NCI-H82 treated with DMSO at 0.1 percent for 48 hours (cell line): ENCODE results near the gene USP9Y.

Experiments
- DNase-seq: peaks from one replicate; lab custom pipeline; 2025; ENCODE audit not compliant: unreplicated experiment; lab: John Stamatoyannopoulos, UW

Gene USP9Y

DNA sequence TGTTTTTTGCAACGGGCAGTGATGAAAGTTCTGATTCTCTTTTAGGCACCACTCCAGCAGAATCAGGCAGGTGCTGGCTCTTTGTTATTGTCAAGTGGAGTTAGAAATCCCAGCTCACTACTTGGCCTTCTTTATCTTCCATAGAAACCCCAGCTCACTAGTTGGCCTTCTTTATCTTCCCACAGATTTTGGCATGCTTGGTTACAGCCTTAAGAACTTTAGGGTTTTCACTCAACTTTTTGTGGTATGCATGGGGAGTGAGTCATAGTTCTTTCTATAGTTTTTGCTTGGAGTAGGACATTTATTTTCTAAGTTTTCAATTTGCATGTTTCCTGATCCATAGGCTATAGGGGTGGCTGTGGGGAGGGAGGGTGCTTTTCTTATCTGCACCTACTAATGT lies 55.0 kb downstream of the USP9Y start:
- DNase-seq: no peak

- DNase-seq: no peak
Observed at GRCh38 chrY:12765976-12766375, 64.9 kb downstream of the USP9Y start.

DNA sequence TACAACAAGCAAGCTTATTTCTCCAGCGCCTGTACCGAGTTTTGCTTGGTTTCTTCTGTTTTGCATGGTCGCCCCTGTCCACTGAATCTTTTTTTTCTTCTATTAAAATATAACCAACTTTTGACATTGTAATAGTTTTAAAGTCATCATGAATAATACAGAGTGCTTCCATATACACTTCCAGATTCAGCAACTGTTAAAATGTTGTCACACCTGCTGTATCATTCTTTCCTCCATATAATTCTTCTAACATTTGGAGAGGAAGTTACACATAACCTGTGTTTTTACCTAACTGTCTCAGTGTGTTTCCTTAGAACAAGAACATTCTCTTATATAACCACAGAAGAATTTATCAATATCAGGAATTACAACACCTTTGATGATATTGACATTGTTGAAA lies 83.5 kb downstream of the USP9Y start:
- DNase-seq: no peak

DNA sequence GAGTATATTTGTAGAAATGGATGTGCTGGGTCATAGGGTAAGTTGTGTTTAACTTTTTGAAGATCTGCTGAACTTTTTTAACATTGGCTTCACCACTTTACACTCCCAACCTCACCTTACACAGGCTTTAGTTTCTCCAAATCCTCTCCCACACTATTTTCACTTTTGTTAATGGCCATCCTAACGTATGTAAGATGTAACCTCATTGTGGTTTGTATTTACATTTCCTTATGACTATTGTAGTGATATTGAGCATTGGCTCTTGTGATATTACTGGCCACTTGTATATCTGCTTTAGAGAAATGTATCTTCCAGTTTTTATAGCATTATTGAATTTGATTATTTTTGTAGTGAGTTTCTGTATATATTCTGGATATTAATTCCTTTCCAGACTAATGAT lies 93.0 kb downstream of the USP9Y start:
- DNase-seq: no peak

- DNase-seq: no peak
Observed at GRCh38 chrY:12808046-12808445, 107.0 kb downstream of the USP9Y start.

GRCh38 chrY:12809034-12809433 lies 108.0 kb downstream of the USP9Y start:
- no peak for DNase-seq

- no peak for DNase-seq
Observed at GRCh38 chrY:12823408-12823807, 122.4 kb downstream of the USP9Y start.

DNA sequence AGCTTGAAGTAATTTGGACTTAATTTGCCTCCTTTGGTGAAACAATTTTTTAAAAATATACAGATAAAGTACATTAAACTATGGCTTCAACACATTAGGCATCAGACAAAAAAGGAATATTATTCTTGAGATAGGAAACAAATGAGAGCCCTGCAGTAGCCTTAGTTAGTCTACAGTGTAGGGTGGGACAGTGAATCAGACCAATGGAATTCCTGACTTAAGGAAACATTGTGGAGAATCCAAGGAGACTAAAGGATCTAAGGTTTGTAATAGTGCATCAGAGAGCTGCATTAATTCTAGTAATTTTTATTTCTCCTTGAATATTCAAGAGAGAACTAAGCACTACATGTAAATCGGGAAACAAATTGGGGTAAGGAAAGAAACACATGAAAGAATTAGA lies 125.8 kb downstream of the USP9Y start:
- no peak for DNase-seq

DNA sequence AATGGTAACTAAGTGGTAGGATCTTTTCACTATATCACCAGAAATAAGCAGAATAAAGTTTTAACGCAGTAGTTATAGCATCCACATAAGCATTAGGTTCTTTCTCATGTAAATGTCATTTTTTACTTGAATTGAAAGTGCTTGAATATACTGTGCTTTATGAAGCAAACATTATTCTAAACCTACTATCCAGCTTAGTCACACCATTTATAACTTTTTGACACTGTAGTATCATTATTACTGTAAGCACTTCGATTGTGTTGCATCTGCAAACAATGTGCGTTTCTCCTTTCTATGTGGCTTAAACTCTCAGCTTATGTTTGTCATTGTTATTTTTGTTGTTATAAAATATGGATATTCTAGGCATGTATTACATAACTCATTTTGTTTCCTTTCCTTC lies 132.3 kb downstream of the USP9Y start:
- DNase-seq: no peak

DNA sequence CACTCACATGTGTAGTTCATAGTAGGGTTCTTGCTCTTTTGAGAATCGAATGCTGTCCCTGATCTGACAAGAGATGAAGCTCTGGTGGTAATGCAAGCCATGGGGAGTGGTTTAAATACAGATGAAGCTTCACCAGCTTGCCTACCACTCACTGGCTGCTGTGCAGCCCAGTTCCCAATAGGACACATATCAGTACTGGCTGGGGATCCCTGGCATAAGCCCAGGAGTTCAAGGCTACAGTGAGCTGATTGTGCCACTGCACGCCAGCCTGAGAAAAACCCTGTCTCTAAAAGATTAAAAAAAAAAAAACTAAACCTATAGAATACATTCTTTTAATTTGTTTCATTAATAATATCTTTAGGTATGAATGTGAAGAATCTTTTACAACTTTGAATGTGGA lies 136.5 kb downstream of the USP9Y start:
- DNase-seq: no peak

DNA sequence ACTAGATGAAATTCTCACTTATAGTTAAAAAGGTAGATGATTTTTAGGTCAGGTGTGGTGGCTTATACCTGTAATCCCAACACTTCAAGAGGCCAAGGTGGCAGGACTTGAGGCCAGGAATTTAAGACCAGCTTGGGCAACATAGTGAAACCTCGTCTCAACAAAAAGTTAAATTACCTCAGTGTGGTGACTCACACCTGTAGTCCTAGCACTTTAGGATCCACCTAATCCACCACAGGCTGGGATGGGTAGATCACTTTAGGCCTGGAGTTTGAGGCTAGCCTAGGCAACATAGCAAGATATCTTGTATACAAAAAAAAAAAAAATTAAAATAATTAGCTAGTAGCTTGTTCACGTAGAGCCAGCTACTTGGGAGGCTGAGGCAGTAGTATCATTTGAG lies 140.3 kb downstream of the USP9Y start:
- no peak for DNase-seq

GRCh38 chrY:12846793-12847192 lies 145.8 kb downstream of the USP9Y start:
- DNase-seq: no peak

GRCh38 chrY:12855791-12856275 lies 154.8 kb downstream of the USP9Y start:
- DNase-seq: no peak

DNA sequence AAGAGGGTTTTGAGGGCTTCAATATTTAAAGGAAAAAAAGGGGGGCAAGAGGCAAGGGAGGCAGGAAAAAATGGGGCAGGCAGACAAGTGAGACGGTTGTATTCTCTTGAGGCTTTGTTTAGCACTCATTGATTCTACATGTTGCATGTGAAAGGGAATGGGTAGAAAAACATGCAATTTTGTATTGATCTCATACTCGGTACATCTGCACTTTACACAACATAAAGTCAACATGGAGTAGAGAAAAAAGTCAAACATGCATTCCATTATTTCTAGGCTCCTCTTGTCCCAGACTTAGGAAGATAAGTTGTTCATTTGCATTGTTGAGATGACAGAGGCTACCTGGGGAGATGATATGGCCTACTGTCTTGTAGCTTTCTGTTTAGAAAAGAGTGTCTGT lies 166.9 kb downstream of the USP9Y start:
- no peak for DNase-seq

GRCh38 chrY:12896973-12897372 lies 195.9 kb downstream of the USP9Y start:
- no peak for DNase-seq

GRCh38 chrY:12898604-12899003 lies 197.6 kb downstream of the USP9Y start:
- DNase-seq: no peak

- no peak for DNase-seq
Observed at GRCh38 chrY:12904618-12905516, 203.8 kb downstream of the USP9Y start, which contains the start of gene DDX3Y. DDX3Y (plus strand) TSS chrY:12904868; CDS start chrY:12904937, 69 bp downstream.

DNA sequence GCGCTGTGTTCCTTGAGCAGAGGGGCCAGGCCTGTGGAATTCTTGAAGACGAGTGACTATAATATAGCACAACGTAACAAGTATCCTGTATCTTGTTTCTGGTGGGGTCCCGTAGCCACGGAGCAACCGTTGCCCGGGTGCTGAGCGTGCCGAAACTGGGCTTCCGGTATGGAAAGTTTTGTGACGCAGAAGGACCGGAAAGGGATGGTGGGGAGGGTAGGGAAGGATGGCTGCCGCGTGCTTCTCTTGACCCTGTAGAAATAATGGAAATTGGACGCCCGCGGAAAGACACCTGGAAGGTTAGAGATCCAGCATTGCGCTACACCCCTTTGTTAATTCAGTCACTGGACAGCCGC lies 204.5 kb downstream of the USP9Y start:
- no peak for DNase-seq

DNA sequence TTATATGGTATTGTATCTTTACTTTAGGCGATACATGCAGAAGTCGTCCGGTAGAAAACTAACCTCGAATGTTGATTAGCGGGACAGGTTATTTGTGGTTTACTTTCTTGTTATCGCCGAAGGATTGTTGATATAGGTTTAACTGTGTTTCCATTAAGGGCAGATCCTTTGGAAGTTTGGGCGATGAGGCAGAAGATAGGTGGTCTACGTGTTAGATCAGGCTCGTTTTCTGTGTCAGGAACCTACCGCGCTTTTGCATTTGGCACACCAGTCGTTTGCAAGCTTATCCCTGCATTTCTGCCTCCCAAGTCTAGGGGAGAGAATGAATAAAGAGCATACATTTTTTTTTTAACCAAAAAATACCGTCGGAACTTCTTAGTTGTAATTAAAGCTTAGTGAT lies 204.9 kb downstream of the USP9Y start:
- no peak for DNase-seq
